ENCODE data around the gene HSPB9. TPM values are rescaled to one million over a fixed set of nuclear protein-coding genes. Genes with fewer than 3 reads are reported as not detected.
A peak's percentile ranks its signal among the peaks of the same experiment; 100 is the strongest.
"Not testable (repeated sequence)": the region's sequence is repeated elsewhere in the genome, so short reads cannot be mapped to it uniquely, and the experiment has no call there.

Gene HSPB9
- total and polyA plus RNA-seq, 10 donors, result 0.11 to 0.19 (median 0.17) TPM; not detected in 6

- Histone ChIP-seq H3K27ac (peak overlapping the region in 3 of 8 donors; percentile 6 to 48 (median 6)), H3K4me1 (peaks cover 7 to 97% (median 53%) of the 10 kb centered on the region in 6 donors)
Measured at GRCh38 chr17:42142371-42142896, 19.8 kb downstream of the HSPB9 start.

GRCh38 chr17:42143138-42143537 is 20.5 kb downstream of the HSPB9 start:
- DNase-seq; H3K4me3 ChIP-seq; intact Hi-C loops (cut with DNase I; ENCODE audit: low total_unique reads); H3K27me3 ChIP-seq (replicated peaks in 1 of 7); H3K9me3 ChIP-seq: not testable (repeated sequence)
- peaks cover 7 to 97% (median 47%) of the 10 kb centered on the region in 6 donors for H3K4me1 ChIP-seq
- peaks cover 0 to 100% (median 44%) of the 10 kb centered on the region in 6 donors for H3K36me3 ChIP-seq
- 85 to 94% (median 91%) methylated on average over 4 of the region's 4 CpGs for WGBS, 5 donors
- H3K27ac ChIP-seq, result peak overlapping the region in 3 of 8 donors; percentile 6 to 21 (median 13)

More at GRCh38 chr17:42142371-42142896, 19.8 kb downstream of the HSPB9 start:
- intact Hi-C loops (cut with DNase I; ENCODE audit: low total_unique reads), result no loop called here
- H3K4me3 ChIP-seq, result no peak overlapping the region
- DNase-seq, result no peak
- WGBS, 5 donors, result 80 to 92% (median 91%) methylated on average over 7 of the region's 7 CpGs
- H3K27me3 ChIP-seq (replicated peaks in 1 of 7), result no peaks in the 10 kb centered on the region
- TF ChIP-seq POLR2AphosphoS5 (IDR thresholded peaks at IDR 0.05), result peak in 1 of 3 donors; percentile 8
- no peak for TF ChIP-seq CTCF (IDR thresholded peaks at IDR 0.05 in 8 of 11, conservative IDR thresholded peaks at IDR 0.05 in 3 of 11)
- TF ChIP-seq POLR2A (IDR thresholded peaks at IDR 0.05), result no peak
- no peaks in the 10 kb centered on the region for H3K9me3 ChIP-seq
- peaks cover 0 to 99% (median 40%) of the 10 kb centered on the region in 6 donors for H3K36me3 ChIP-seq

- Histone ChIP-seq H3K4me1 (peaks cover 9 to 97% (median 43%) of the 10 kb centered on the region in 6 donors), H3K27me3 (replicated peaks in 1 of 7) (no peaks in the 10 kb centered on the region), H3K9me3 (no peaks in the 10 kb centered on the region), H3K36me3 (peaks cover 0 to 99% (median 38%) of the 10 kb centered on the region in 6 donors), H3K4me3 (no peak overlapping the region), H3K27ac (peak overlapping the region in 1 of 8 donors; percentile 39)
- no peak for TF ChIP-seq POLR2AphosphoS5 (IDR thresholded peaks at IDR 0.05)
- WGBS, 5 donors, result 85 to 93% (median 91%) methylated on average over 13 of the region's 13 CpGs
- DNase-seq, result no peak
- intact Hi-C loops (cut with DNase I; ENCODE audit: low total_unique reads), result no loop called here
Measured at GRCh38 chr17:42146911-42147607, 24.5 kb downstream of the HSPB9 start.

- no peaks in the 10 kb centered on the region for H3K27me3 ChIP-seq (replicated peaks in 1 of 7)
- peak overlapping the region; percentile 92 to 99 (median 98) for H3K4me3 ChIP-seq
- H3K4me1 ChIP-seq, result peaks cover 29 to 65% (median 51%) of the 10 kb centered on the region in 6 donors
- no peak for DNase-seq
- intact Hi-C loops (cut with DNase I; ENCODE audit: low total_unique reads), result no loop called here
- no peaks in the 10 kb centered on the region for H3K9me3 ChIP-seq
- H3K36me3 ChIP-seq, result peaks cover 0 to 37% (median 10%) of the 10 kb centered on the region in 6 donors
- TF ChIP-seq POLR2AphosphoS5 (IDR thresholded peaks at IDR 0.05) (no peak), CTCF (IDR thresholded peaks at IDR 0.05 in 8 of 11, conservative IDR thresholded peaks at IDR 0.05 in 3 of 11) (no peak), POLR2A (IDR thresholded peaks at IDR 0.05) (no peak)
- WGBS, 5 donors, result 7 to 11% (median 10%) methylated on average over 15 of the region's 15 CpGs
- H3K27ac ChIP-seq, result peak overlapping the region; percentile 79 to 95 (median 90)
Measured at GRCh38 chr17:42153919-42154742, 31.5 kb downstream of the HSPB9 start.
